ENCODE results near the gene TRIP6.

TRIP6 gene

GRCh38 chr7:100887516-100888290 lies 20.5 kb downstream of the TRIP6 start:
- peaks cover 26 to 62% of the 10 kb centered on the region in 2 experiments for H3K36me3 ChIP-seq (ENCODE audit: control insufficient read depth in 2 of 2, insufficient read depth in 1 of 2, low read length in 2 of 2)
- peaks cover 4% of the 10 kb centered on the region; the same call in 1 of the 2 replicates for H3K4me1 ChIP-seq (ENCODE audit: control insufficient read depth, insufficient read depth, low read length)
- H3K27ac ChIP-seq (ENCODE audit: extremely low read depth, low read depth, low read length) = peak overlapping the region; percentile 94
- TF ChIP-seq GLIS2 (tag by site-specific recombination; IDR thresholded peaks at IDR 0.05) (peak; percentile 42), ZNF791 (tag by site-specific recombination; IDR thresholded peaks at IDR 0.05) (no peak), REST (tag by site-specific recombination; IDR thresholded peaks at IDR 0.05) (peak; percentile 54), ZNF157 (tag by site-specific recombination; IDR thresholded peaks at IDR 0.05) (no peak), FEZF1 (tag by site-specific recombination; IDR thresholded peaks at IDR 0.05) (no peak), ZBTB6 (tag by site-specific recombination; IDR thresholded peaks at IDR 0.05) (no peak), ZNF837 (tag by site-specific recombination; IDR thresholded peaks at IDR 0.05) (no peak), ZNF701 (tag by site-specific recombination; IDR thresholded peaks at IDR 0.05) (no peak), ZNF501 (tag by site-specific recombination; IDR thresholded peaks at IDR 0.05) (peak; percentile 25; the same call in 1 of the 2 replicates), EGR2 (tag by site-specific recombination; IDR thresholded peaks at IDR 0.05; ENCODE audit: low read depth) (peak; percentile 39), ZNF341 (tag by site-specific recombination; IDR thresholded peaks at IDR 0.05; ENCODE audit: low read depth) (peak; percentile 89), ZNF239 (tag by site-specific recombination; IDR thresholded peaks at IDR 0.05) (no peak), PRDM1 (tag by site-specific recombination; IDR thresholded peaks at IDR 0.05) (0 out of 2 replicates have a peak, but pooled peaks have one; percentile 51), ZNF488 (tag by site-specific recombination; IDR thresholded peaks at IDR 0.05) (no peak), IKZF3 (tag by site-specific recombination; IDR thresholded peaks at IDR 0.05) (no peak), ZNF274 (IDR thresholded peaks at IDR 0.05; ENCODE audit: low read length) (no peak), ZNF274 (tag by site-specific recombination; IDR thresholded peaks at IDR 0.05; ENCODE audit: borderline replicate concordance) (no peak), ZBTB17 (tag by site-specific recombination; IDR thresholded peaks at IDR 0.05) (peak; percentile 15; the same call in 1 of the 2 replicates)
- no peak overlapping the region for H3K4me3 ChIP-seq (ENCODE audit: low read depth, low read length)
- POLR2A ChIA-PET = interaction anchor here (0.7 to 8.7 kb wide), 4 partner anchors 11 to 203 kb away, joined by 4 to 198 read pairs (median 8); partner anchors contain the start of genes POP7 and SRRT
- H3K9me3 ChIP-seq (ENCODE audit: control insufficient read depth, insufficient read depth, low read depth, low read length) = no peaks in the 10 kb centered on the region
- CTCF ChIA-PET = interaction anchor here (0.7 to 1.2 kb wide), 3 partner anchors 9 to 631 kb away, joined by 3 to 5 read pairs (median 4); partner anchors contain the start of gene EPHB4

- POLR2A ChIA-PET = interaction anchor here (0.6 to 8.7 kb wide), 5 partner anchors 11 to 203 kb away, joined by 4 to 198 read pairs (median 5); partner anchors contain the start of genes POP7 and SRRT
- H3K4me1 ChIP-seq (ENCODE audit: control insufficient read depth, insufficient read depth, low read length) = peaks cover 4% of the 10 kb centered on the region; the same call in 1 of the 2 replicates
- peak overlapping the region; percentile 94 for H3K27ac ChIP-seq (ENCODE audit: extremely low read depth, low read depth, low read length)
- CTCF ChIA-PET = interaction anchor here (0.5 to 0.6 kb wide), 2 partner anchors 523 to 606 kb away, joined by 4 to 5 read pairs; no protein-coding TSS in a partner anchor
- H3K4me3 ChIP-seq (ENCODE audit: low read depth, low read length) = peak overlapping the region; percentile 60
- peaks cover 20 to 54% of the 10 kb centered on the region in 2 experiments for H3K36me3 ChIP-seq (ENCODE audit: control insufficient read depth in 2 of 2, insufficient read depth in 1 of 2, low read length in 2 of 2)
- H3K9me3 ChIP-seq (ENCODE audit: control insufficient read depth, insufficient read depth, low read depth, low read length) = no peaks in the 10 kb centered on the region
- TF ChIP-seq ZNF140 (tag by site-specific recombination; IDR thresholded peaks at IDR 0.05) (no peak), ZNF596 (tag by site-specific recombination; IDR thresholded peaks at IDR 0.05) (no peak), ZNF416 (tag by site-specific recombination; IDR thresholded peaks at IDR 0.05) (no peak), ZNF530 (tag by site-specific recombination; IDR thresholded peaks at IDR 0.05; ENCODE audit: low read depth) (no peak), ZNF76 (tag by site-specific recombination; IDR thresholded peaks at IDR 0.05; ENCODE audit: borderline replicate concordance, low read depth) (no peak), ZBTB17 (tag by site-specific recombination; IDR thresholded peaks at IDR 0.05) (peak; percentile 25; the same call in 1 of the 2 replicates), ZEB2 (tag by site-specific recombination; IDR thresholded peaks at IDR 0.05) (0 out of 2 replicates have a peak, but pooled peaks have one; percentile 53), ZNF692 (tag by site-specific recombination; IDR thresholded peaks at IDR 0.05) (no peak)
Measured at GRCh38 chr7:100888291-100888987, 21.3 kb downstream of the TRIP6 start.
